GM23248 (cell line): ENCODE data around the gene KCNN1. TPM values are rescaled to one million over a fixed set of nuclear protein-coding genes. Genes with fewer than 3 reads are reported as not detected.
A peak's percentile ranks its signal among the peaks of the same experiment; 100 is the strongest.

Experiments used
- DNase-seq: peaks from one replicate; pipeline ENCODE4 v3.0.0-alpha.2; 2015
- H2AFZ ChIP-seq: fragments of 200-600 bp; sonication (generic); 2 replicates; pipeline ENCODE4 v1.6.1; 2016; ENCODE audit warnings: antibody characterized with exemption
- H3F3A ChIP-seq: fragments of 200-600 bp; sonication (generic); 2 replicates; pipeline ENCODE4 v1.6.1; 2016; ENCODE audit warnings: mild to moderate bottlenecking, antibody characterized with exemption, mixed run types; ENCODE audit not compliant: insufficient read depth
- H3K27ac ChIP-seq: fragments of 200-600 bp; sonication (generic); 2 replicates; pipeline ENCODE4 v1.5.1; 2016; ENCODE audit warnings: mild to moderate bottlenecking
- H3K27me3 ChIP-seq: fragments of 200-600 bp; sonication (generic); replicated peaks from 2 replicates; pipeline ENCODE4 v1.6.1; 2016; ENCODE audit warnings: mild to moderate bottlenecking; ENCODE audit not compliant: insufficient read depth
- H3K36me3 ChIP-seq: fragments of 200-600 bp; sonication (generic); 2 replicates; pipeline ENCODE4 v1.6.1; 2016; ENCODE audit warnings: low read depth, mild to moderate bottlenecking
- H3K4me1 ChIP-seq: fragments of 200-600 bp; sonication (generic); 2 replicates; pipeline ENCODE4 v1.6.1; 2016; ENCODE audit warnings: mild to moderate bottlenecking; ENCODE audit not compliant: insufficient read depth
- H3K4me2 ChIP-seq: fragments of 200-600 bp; sonication (generic); one replicate; pipeline ENCODE4 v1.6.1; 2016; ENCODE audit warnings: mild to moderate bottlenecking; ENCODE audit not compliant: unreplicated experiment
- H3K4me3 ChIP-seq: fragments of 200-600 bp; sonication (generic); 2 replicates; pipeline ENCODE4 v1.5.1; 2016; ENCODE audit warnings: mild to moderate bottlenecking
- H3K79me2 ChIP-seq: fragments of 200-600 bp; sonication (generic); 2 replicates; pipeline ENCODE4 v1.6.1; 2016; ENCODE audit warnings: mild to moderate bottlenecking; ENCODE audit not compliant: insufficient read depth
- H3K9ac ChIP-seq: fragments of 200-600 bp; sonication (generic); 2 replicates; pipeline ENCODE4 v1.6.1; 2016; ENCODE audit warnings: mild to moderate bottlenecking
- H3K9me2 ChIP-seq: fragments of 200-600 bp; sonication (generic); 2 replicates; pipeline ENCODE4 v1.6.1; 2016; ENCODE audit warnings: mixed run types, mild to moderate bottlenecking, moderate library complexity; ENCODE audit not compliant: insufficient read depth
- H3K9me3 ChIP-seq: fragments of 200-600 bp; sonication (generic); one replicate; pipeline ENCODE4 v1.6.1; 2017; ENCODE audit warnings: low read depth
- H4K20me1 ChIP-seq: fragments of 200-600 bp; sonication (generic); 2 replicates; pipeline ENCODE4 v1.6.0; 2016; ENCODE audit not compliant: insufficient read depth
- EZH2 ChIP-seq: fragments of 200-600 bp; sonication (generic); IDR thresholded peaks from 2 replicates; pipeline ENCODE4 v1.6.1; 2018; ENCODE audit warnings: antibody characterized with exemption, mild to moderate bottlenecking; ENCODE audit not compliant: insufficient read depth, poor library complexity, severe bottlenecking
- EZH2phosphoT487 ChIP-seq: fragments of 200-600 bp; sonication (generic); IDR thresholded peaks from 2 replicates; pipeline ENCODE4 v1.6.1; 2018; ENCODE audit warnings: antibody characterized with exemption, moderate library complexity, mild to moderate bottlenecking, low read depth; ENCODE audit not compliant: insufficient read depth
- WGBS, 2 experiments: methylation state at CpG; one replicate each; pipeline ENCODE4 v1.1.6; 2015 to 2017; ENCODE audit warnings: low lambda C conversion rate in 2 of 2, low coverage in 1 of 2; ENCODE audit errors: missing lambda C conversion rate in 2 of 2; 5-methylcytosine and 5-hydroxymethylcytosine counted together
- in situ Hi-C: fragments of 300-500 bp; cut with MboI; formaldehyde crosslinking; loops from 2 replicates; pipeline ENCODE4 v1.15.0; 2020
- polyA plus RNA-seq: library from polyadenylated mRNA; unstranded; fragments of >200 nt; fragmentation: Nextera tagmentation; extraction: Ambion mirVana; gene quantifications from 2 replicates; pipeline ENCODE4 v1.2.1, GENCODE V29; 2016
- total RNA-seq: library from RNA; depleted of rRNA; stranded (reverse); fragments of >200 nt; shearing (Covaris generic); gene quantifications from 2 replicates; pipeline ENCODE4 v1.2.3, GENCODE V29; 2014

Gene KCNN1
- total and polyA plus RNA-seq, 2 experiments from 2014 or later, result not detected

DNA sequence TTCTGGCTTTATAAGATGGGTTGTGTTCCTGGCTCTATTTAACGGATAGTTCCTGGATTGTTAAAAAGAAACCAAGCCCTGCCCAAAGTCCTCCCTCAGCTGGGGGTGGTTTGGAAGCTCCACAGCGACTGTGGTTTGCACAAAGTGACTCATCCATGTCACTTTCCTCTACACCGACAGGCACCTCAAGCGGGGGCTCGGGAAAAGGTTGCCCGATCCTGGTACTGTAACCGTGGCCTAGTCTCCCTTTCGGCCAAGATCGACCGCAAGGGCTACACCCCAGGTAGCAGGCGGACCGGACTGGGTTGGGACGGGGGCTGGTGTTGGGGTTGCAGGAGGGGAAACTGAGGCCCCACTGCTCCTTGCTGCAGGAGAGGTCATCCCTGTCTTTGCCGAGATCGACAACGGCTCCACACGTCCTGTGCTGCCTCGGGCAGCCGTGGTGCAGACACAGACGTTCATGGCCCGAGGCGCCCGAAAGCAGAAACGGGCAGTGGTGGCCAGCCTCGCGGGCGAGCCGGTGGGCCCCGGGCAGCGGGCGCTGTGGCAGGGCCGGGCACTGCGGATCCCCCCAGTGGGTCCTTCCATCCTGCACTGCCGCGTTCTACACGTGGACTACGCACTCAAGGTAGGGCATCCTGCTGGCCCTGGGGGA lies 42.6 kb downstream of the KCNN1 start:
- DNase-seq, result peak; percentile 72
- in situ Hi-C loops, result loop anchor here (10.0 kb wide), 1 partner anchor 45 kb away; no protein-coding TSS in a partner anchor

DNA sequence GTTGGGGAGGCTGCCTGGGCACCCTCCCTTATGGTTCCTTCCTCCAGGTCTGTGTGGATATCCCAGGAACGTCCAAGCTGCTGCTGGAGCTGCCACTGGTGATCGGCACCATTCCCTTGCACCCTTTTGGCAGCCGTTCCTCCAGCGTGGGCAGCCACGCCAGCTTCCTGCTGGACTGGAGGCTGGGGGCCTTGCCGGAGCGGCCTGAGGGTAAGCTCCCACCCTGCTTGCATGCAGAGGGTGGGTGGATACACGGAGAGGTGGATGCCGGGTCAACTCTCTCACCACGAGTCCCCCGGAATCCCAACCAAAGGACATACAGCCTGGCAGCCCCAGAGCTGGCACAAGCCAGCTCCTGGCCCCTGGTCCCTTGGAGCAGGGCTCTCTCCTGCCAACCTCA lies 43.2 kb downstream of the KCNN1 start:
- peaks cover 8% of the 10 kb centered on the region for H3K4me1 ChIP-seq
- WGBS, 2 experiments, result 87 to 89% methylated on average over 8 to 11 of the region's 11 CpGs
- no peak overlapping the region for H3K9ac ChIP-seq

More for the DNA sequence above, 42.6 kb downstream of the KCNN1 start:
- no peaks in the 10 kb centered on the region for H3K79me2 ChIP-seq
- no peak overlapping the region for H3K27ac ChIP-seq
- no peaks in the 10 kb centered on the region for H3K9me2 ChIP-seq
- H2AFZ ChIP-seq, result no peak overlapping the region
- H3K9ac ChIP-seq, result peak overlapping the region; percentile 12; the same call in 1 of the 2 replicates
- H3K4me2 ChIP-seq, result no peak overlapping the region
- TF ChIP-seq EZH2phosphoT487 (no peak), EZH2 (no peak)
- no peaks in the 10 kb centered on the region for H3K9me3 ChIP-seq
- 0 out of 2 replicates have a peak overlapping the region, but pooled peaks have one; percentile 2 for H3K4me3 ChIP-seq
- H3K4me1 ChIP-seq, result peaks cover 8% of the 10 kb centered on the region
- no peaks in the 10 kb centered on the region for H3K27me3 ChIP-seq
- WGBS, 2 experiments, result 81 to 84% methylated on average over 31 to 37 of the region's 37 CpGs
- peaks cover 26% of the 10 kb centered on the region; the same call in 1 of the 2 replicates for H3K36me3 ChIP-seq
- H3F3A ChIP-seq, result 0 out of 2 replicates have a peak, but pooled peaks cover 5% of the 10 kb centered on the region
- no peaks in the 10 kb centered on the region for H4K20me1 ChIP-seq

DNA sequence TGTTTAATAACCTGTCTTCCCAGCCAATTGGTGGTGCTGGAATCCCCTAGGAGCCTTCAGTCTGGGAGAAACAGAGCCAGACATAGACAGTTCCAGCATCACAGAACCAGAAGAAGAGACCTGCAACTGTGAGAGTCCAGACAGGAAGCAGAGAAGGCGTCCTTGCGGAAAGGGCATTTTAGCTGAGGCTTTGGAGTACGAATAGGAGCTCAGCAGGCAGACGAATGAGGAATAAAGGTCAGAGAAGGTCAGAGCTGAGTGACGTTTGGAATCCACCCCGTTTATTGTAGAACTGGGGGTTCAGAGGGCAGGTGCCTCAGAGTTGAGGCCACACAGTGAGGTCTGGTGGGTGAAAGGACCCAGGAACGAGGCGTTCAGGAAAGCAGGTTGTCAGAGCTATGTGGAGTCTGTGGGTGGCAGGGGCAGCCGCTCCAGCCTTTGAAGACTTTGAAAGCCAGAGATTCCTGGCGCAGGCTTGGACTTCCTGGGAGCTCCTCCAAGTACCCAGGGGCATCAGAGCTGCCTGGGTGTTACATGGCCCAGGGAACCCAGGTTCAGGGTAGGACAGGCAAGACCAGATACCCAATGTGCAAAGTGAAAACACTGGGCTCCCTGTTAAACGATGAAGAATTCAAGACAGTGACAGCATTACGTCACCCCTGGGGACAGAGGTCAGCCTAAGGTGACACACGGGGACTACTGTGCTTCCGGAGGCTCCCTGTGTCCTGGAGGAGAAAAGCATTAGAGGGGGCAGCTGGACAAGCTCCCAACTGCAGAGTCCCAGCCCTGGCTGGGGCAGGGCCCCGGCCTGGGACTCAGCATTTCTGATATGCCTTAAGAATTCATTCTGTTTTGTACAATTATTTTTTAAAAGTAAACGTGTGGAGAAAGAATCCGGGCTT lies 46.6 kb downstream of the KCNN1 start:
- Histone ChIP-seq H3K9me2 (no peaks in the 10 kb centered on the region), H3K9ac (no peak overlapping the region), H3K27me3 (no peaks in the 10 kb centered on the region), H4K20me1 (no peaks in the 10 kb centered on the region), H3K79me2 (no peaks in the 10 kb centered on the region), H3F3A (0 out of 2 replicates have a peak, but pooled peaks cover 11% of the 10 kb centered on the region), H3K4me2 (no peak overlapping the region), H2AFZ (no peak overlapping the region), H3K4me3 (no peak overlapping the region), H3K27ac (no peak overlapping the region), H3K4me1 (peaks cover 8% of the 10 kb centered on the region), H3K9me3 (no peaks in the 10 kb centered on the region), H3K36me3 (peaks cover 26% of the 10 kb centered on the region; the same call in 1 of the 2 replicates)
- DNase-seq, result no peak
- TF ChIP-seq EZH2phosphoT487, result no peak
- TF ChIP-seq EZH2, result no peak
- in situ Hi-C loops, result no loop called here
- 76 to 77% methylated on average over 17 of the region's 17 CpGs for WGBS, 2 experiments

More for the DNA sequence above, 43.2 kb downstream of the KCNN1 start:
- Histone ChIP-seq H3K79me2 (no peaks in the 10 kb centered on the region), H3K9me2 (no peaks in the 10 kb centered on the region), H4K20me1 (no peaks in the 10 kb centered on the region), H3K36me3 (peaks cover 26% of the 10 kb centered on the region; the same call in 1 of the 2 replicates), H3K9me3 (no peaks in the 10 kb centered on the region), H3K27ac (no peak overlapping the region), H3K4me3 (no peak overlapping the region), H3F3A (0 out of 2 replicates have a peak, but pooled peaks cover 9% of the 10 kb centered on the region), H3K4me2 (no peak overlapping the region), H2AFZ (no peak overlapping the region), H3K27me3 (no peaks in the 10 kb centered on the region)
- TF ChIP-seq EZH2phosphoT487 (no peak), EZH2 (no peak)
- in situ Hi-C loops, result no loop called here
- no peak for DNase-seq

DNA sequence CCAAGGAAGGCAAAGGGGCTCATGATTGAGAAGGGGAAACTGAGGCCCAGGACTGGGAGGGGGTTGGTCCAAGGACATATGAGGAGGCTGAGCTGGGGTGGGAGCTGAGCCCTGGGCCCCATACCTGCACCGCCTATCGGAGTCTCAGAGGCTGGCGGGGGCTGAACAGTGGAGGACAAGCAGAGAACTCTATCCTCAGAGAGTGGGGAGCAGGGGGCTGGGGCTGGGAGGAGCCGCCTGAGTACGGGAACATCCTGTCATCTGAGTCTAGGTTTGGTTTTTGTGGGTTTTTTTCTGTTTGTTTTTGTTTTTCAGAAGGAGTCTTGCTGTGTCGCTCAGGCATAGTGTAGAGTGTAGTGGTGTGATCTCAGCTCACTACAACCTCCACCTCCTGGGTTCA lies 47.3 kb downstream of the KCNN1 start:
- no peaks in the 10 kb centered on the region for H3K79me2 ChIP-seq
- no peaks in the 10 kb centered on the region for H3K9me3 ChIP-seq
- H3K9me2 ChIP-seq, result no peaks in the 10 kb centered on the region
- H3K4me2 ChIP-seq, result no peak overlapping the region
- H3K27me3 ChIP-seq, result no peaks in the 10 kb centered on the region
- H3K4me3 ChIP-seq, result no peak overlapping the region
- H4K20me1 ChIP-seq, result no peaks in the 10 kb centered on the region
- H3K4me1 ChIP-seq, result 0 out of 2 replicates have a peak, but pooled peaks cover 3% of the 10 kb centered on the region
- no peak overlapping the region for H3K27ac ChIP-seq
- no peak overlapping the region for H2AFZ ChIP-seq
- TF ChIP-seq EZH2phosphoT487, result no peak
- TF ChIP-seq EZH2, result no peak
- 0 out of 2 replicates have a peak, but pooled peaks cover 11% of the 10 kb centered on the region for H3F3A ChIP-seq
- in situ Hi-C loops, result no loop called here
- no peak for DNase-seq
- H3K9ac ChIP-seq, result no peak overlapping the region
- WGBS, 2 experiments, result 90 to 93% methylated on average over 6 of the region's 6 CpGs
- H3K36me3 ChIP-seq, result peaks cover 26% of the 10 kb centered on the region; the same call in 1 of the 2 replicates
